ENCODE measurements around the gene BCAR3.

The BCAR3 gene

GRCh38 chr1:93681101-93681988 lies at the start of gene BCAR3:
TSS of gene BCAR3 (minus strand) at chr1:93681837. CDS start at chr1:93674930, 6,907 bp downstream.
- no peak for DNase-seq (ENCODE audit: extremely low read depth, low read depth)
- peak within 1 kb of the TSS; percentile 72 for H3K4me3 ChIP-seq (replicated peaks; ENCODE audit: low read depth, low read length)
- no peak for TF ChIP-seq CTCF (IDR thresholded peaks at IDR 0.05; ENCODE audit: low read depth, low read length, missing control alignments)

GRCh38 chr1:93730621-93731020 lies 49.0 kb upstream of the BCAR3 start:
- TF ChIP-seq CTCF (IDR thresholded peaks at IDR 0.05; ENCODE audit: low read depth, low read length, missing control alignments) = no peak
- no peak for DNase-seq (ENCODE audit: extremely low read depth, low read depth)
- no peak overlapping the region for H3K4me3 ChIP-seq (replicated peaks; ENCODE audit: low read depth, low read length)

- TF ChIP-seq CTCF (IDR thresholded peaks at IDR 0.05; ENCODE audit: low read depth, low read length, missing control alignments) = no peak
- H3K4me3 ChIP-seq (replicated peaks; ENCODE audit: low read depth, low read length) = no peak overlapping the region
- no peak for DNase-seq (ENCODE audit: extremely low read depth, low read depth)
Observed at GRCh38 chr1:93729906-93730305, 48.3 kb upstream of the BCAR3 start.

- DNase-seq (ENCODE audit: extremely low read depth, low read depth) = no peak
- no peak for TF ChIP-seq CTCF (IDR thresholded peaks at IDR 0.05; ENCODE audit: low read depth, low read length, missing control alignments)
- no peak overlapping the region for H3K4me3 ChIP-seq (replicated peaks; ENCODE audit: low read depth, low read length)
Observed at GRCh38 chr1:93729502-93729901, 47.9 kb upstream of the BCAR3 start.

GRCh38 chr1:93728480-93729131 lies 47.0 kb upstream of the BCAR3 start:
- DNase-seq (ENCODE audit: extremely low read depth, low read depth) = no peak
- TF ChIP-seq CTCF (IDR thresholded peaks at IDR 0.05; ENCODE audit: low read depth, low read length, missing control alignments) = no peak
- no peak overlapping the region for H3K4me3 ChIP-seq (replicated peaks; ENCODE audit: low read depth, low read length)

- no peak for TF ChIP-seq CTCF (IDR thresholded peaks at IDR 0.05; ENCODE audit: low read depth, low read length, missing control alignments)
- no peak for DNase-seq (ENCODE audit: extremely low read depth, low read depth)
Observed at GRCh38 chr1:93723733-93724270, 42.2 kb upstream of the BCAR3 start.

More at GRCh38 chr1:93723733-93724270, 42.2 kb upstream of the BCAR3 start:
- H3K4me3 ChIP-seq (replicated peaks; ENCODE audit: low read depth, low read length) = no peak overlapping the region
